Adrenal gland (tissue), 12 donors: ENCODE data around the gene VARS2. TPM values are rescaled to one million over a fixed set of nuclear protein-coding genes. Genes with fewer than 3 reads are reported as not detected.
"Not testable (repeated sequence)": the region's sequence is repeated elsewhere in the genome, so short reads cannot be mapped to it uniquely, and the experiment has no call there.

Experiments
- DNase-seq, 7 donors: peaks; one replicate each; pipeline ENCODE4 v3.0.0-alpha.2; 2019 to 2020
- H3K27ac ChIP-seq, 5 donors: fragments of 200-600 bp; sonication (generic) in 4 of 5; 1 replicate in 3 of 5; 2 replicates in 2 of 5; pipeline versions ENCODE4 v1.5.1 to v1.8.0; 2016 to 2020; ENCODE audit warnings: mild to moderate bottlenecking in 1 of 5
- H3K27me3 ChIP-seq: fragments of 200-600 bp; 2 replicates; pipeline ENCODE4 v1.8.0; 2021
- H3K36me3 ChIP-seq, 2 donors: fragments of 200-600 bp; replicated peaks in 1 of 2; 1 replicate in 1 of 2; 2 replicates in 1 of 2; pipeline versions ENCODE4 v1.5.1 to v1.8.0; 2018 to 2022
- H3K4me1 ChIP-seq, 2 donors: fragments of 200-600 bp; replicated peaks in 1 of 2; 1 replicate in 1 of 2; 2 replicates in 1 of 2; pipeline versions ENCODE4 v1.5.1 to v1.8.0; 2018 to 2021
- H3K4me3 ChIP-seq, 4 donors: fragments of 200-600 bp; sonication (generic) in 3 of 4; one replicate each; pipeline ENCODE4 v1.5.1; 2016 to 2018
- H3K9me3 ChIP-seq, 3 donors: fragments of 200-600 bp; sonication (generic) in 1 of 3; replicated peaks in 1 of 3; 1 replicate in 2 of 3; 2 replicates in 1 of 3; pipeline versions ENCODE4 v1.5.1 to v1.8.0; 2016 to 2021
- POLR2A ChIP-seq, 2 donors: fragments of 450-650 bp; IDR thresholded peaks; one replicate each; pipeline ENCODE4 v1.6.1; 2017; ENCODE audit warnings: antibody characterized with exemption in 2 of 2, mild to moderate bottlenecking in 2 of 2, moderate library complexity in 1 of 2
- WGBS, 4 donors: extraction: QIAGEN DNeasy Blood & Tissue Kit in 2 of 4; methylation state at CpG; one replicate each; pipeline versions ENCODE4 v1.1.5 to v1.1.7; 2013 to 2017; 5-methylcytosine and 5-hydroxymethylcytosine counted together
- intact Hi-C, 2 donors: fragments of 100-400 bp; cut with DNase I; formaldehyde crosslinking; loops; one replicate each; pipeline versions ENCODE4 v1.14.1 to v1.15.0; 2022 to 2023
- polyA plus RNA-seq, 3 donors: library from polyadenylated mRNA; stranded (reverse); fragments of 200-250 nt in 2 of 3; fragments of 350-450 nt in 1 of 3; fragmentation: Illumina TruSeq in 1 of 3; extraction: RNeasy Lipid Tissue Mini Kit (QIAGEN cat#74804) in 1 of 3; gene quantifications; one replicate each; pipeline ENCODE4 v1.2.3, GENCODE V29; 2013 to 2014
- total RNA-seq, 9 donors: library from RNA; depleted of rRNA in 4 of 9; stranded (reverse); fragments of >200 nt in 4 of 9; fragments of 120-200 nt in 1 of 9; fragmentation: NEBNext Ultra II Directional in 1 of 9; extraction: Animal tissue kit (Norgen Biotek cat#: 25700) in 1 of 9; gene quantifications; one replicate each; pipeline versions ENCODE4 v1.1.0 to v1.2.4, GENCODE V29; 2013 to 2023
- TF ChIP-seq, protein P1 (sequence below), 6 experiments: fragments of 450-650 bp in 4 of 6; fragments of 200-600 bp in 2 of 6; sonication (generic) in 1 of 6; IDR thresholded peaks; 1 replicate in 5 of 6; 2 replicates in 1 of 6; pipeline versions ENCODE4 v1.5.1 to v1.8.0; 2016 to 2021; ENCODE audit warnings: antibody characterized with exemption in 6 of 6, mild to moderate bottlenecking in 2 of 6, moderate library complexity in 1 of 6
- donor health status: healthy with polysubstance abuse.
- donor health status: Bipolar disorder and iron deficiency.
- donor health status: DM: yes; HTN: yes; CAD: no.
- donor health status: DM: no; HTN: no; CAD: no.
- donor health status: DM: no; HTN: no; CAD: no.
- donor health status: DM: yes; HTN: yes; CAD: no.

Gene VARS2
- total and polyA plus RNA-seq, 12 donors = 17.1 to 89.6 (median 31.7) TPM

DNA sequence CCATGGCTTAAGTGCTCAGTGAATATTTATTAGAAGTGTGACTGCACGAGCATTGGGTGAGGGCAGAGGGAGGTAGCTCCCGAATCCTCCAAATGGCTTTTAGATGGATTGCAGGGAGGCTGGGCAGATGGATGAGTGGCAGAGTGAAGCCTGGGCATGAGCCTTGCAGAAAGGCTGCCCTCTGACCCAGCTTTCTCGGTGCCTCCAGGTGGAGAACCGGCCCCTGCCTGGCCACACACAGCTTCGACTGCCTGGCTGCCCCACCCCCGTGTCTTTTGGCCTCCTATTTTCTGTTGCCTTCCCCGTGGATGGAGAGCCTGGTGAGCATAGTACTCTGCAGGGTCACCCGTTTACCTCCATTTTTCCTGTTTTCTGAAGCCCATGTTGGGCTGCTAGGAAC, 3.4 kb downstream of the VARS2 start:
- DNase-seq = no peak
- H3K27ac ChIP-seq = no peak overlapping the region
- peaks cover 10 to 24% of the 10 kb centered on the region in 2 donors for H3K4me1 ChIP-seq
- no peaks in the 10 kb centered on the region for H3K9me3 ChIP-seq
- intact Hi-C loops = loop anchor here in 1 of 2 donors (5.0 kb wide), 2 partner anchors 125 to 160 kb away; no protein-coding TSS in a partner anchor
- H3K36me3 ChIP-seq = peaks cover 0 to 60% of the 10 kb centered on the region in 2 donors
- WGBS, 4 donors = 88 to 94% (median 92%) methylated on average over 8 of the region's 8 CpGs
- no peaks in the 10 kb centered on the region for H3K27me3 ChIP-seq
- TF ChIP-seq, protein P1, sequence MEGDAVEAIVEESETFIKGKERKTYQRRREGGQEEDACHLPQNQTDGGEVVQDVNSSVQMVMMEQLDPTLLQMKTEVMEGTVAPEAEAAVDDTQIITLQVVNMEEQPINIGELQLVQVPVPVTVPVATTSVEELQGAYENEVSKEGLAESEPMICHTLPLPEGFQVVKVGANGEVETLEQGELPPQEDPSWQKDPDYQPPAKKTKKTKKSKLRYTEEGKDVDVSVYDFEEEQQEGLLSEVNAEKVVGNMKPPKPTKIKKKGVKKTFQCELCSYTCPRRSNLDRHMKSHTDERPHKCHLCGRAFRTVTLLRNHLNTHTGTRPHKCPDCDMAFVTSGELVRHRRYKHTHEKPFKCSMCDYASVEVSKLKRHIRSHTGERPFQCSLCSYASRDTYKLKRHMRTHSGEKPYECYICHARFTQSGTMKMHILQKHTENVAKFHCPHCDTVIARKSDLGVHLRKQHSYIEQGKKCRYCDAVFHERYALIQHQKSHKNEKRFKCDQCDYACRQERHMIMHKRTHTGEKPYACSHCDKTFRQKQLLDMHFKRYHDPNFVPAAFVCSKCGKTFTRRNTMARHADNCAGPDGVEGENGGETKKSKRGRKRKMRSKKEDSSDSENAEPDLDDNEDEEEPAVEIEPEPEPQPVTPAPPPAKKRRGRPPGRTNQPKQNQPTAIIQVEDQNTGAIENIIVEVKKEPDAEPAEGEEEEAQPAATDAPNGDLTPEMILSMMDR (IDR thresholded peaks at IDR 0.05) = no peak
- no peak for TF ChIP-seq POLR2A (IDR thresholded peaks at IDR 0.05)
- H3K4me3 ChIP-seq = no peak overlapping the region

DNA sequence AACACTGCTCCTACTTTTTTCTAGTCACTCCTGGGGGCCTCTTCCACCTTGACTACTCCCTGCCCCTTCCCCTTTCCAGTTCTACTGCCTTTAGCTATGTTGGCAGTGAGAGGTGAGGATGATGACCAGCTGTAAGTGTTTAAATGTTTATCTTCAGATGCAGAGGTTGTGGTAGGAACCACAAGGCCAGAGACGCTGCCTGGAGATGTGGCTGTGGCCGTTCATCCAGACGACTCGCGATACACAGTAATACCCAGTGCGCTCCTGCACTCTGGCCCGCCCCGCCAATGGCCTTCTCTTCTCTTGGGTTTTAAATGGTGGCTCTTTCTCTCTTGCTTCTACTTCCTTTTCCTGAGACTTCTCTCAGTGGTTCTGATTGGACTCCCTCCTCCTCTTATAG, 4.6 kb downstream of the VARS2 start:
- no peaks in the 10 kb centered on the region for H3K9me3 ChIP-seq
- WGBS, 4 donors = 89 to 98% (median 96%) methylated on average over 8 of the region's 8 CpGs
- TF ChIP-seq, protein P1 (IDR thresholded peaks at IDR 0.05) = no peak
- no peak for TF ChIP-seq POLR2A (IDR thresholded peaks at IDR 0.05)
- no peak overlapping the region for H3K27ac ChIP-seq
- peaks cover 0 to 68% of the 10 kb centered on the region in 2 donors for H3K36me3 ChIP-seq
- intact Hi-C loops = loop anchor here in 1 of 2 donors (5.0 kb wide), 2 partner anchors 124 to 159 kb away; no protein-coding TSS in a partner anchor
- no peak for DNase-seq
- H3K4me3 ChIP-seq = no peak overlapping the region
- peaks cover 10 to 20% of the 10 kb centered on the region in 2 donors for H3K4me1 ChIP-seq
- no peaks in the 10 kb centered on the region for H3K27me3 ChIP-seq

DNA sequence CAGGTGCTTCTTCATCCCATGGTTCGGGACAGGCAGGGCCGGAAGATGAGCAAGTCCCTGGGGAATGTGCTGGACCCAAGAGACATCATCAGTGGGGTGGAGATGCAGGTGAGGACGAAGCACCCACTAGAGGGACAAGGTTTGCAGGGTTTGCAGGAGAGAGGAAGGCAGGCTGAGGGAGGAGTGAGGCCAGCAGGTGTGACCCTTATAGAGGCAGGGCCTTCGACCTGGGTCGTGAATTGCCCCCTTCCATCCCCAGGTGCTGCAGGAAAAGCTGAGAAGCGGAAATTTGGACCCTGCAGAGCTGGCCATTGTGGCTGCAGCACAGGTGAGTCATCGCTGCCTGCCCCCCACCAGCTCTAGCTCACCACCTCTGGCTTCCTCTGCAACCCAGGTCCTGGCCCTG, 8.4 kb downstream of the VARS2 start:
- intact Hi-C loops = loop anchor here in 1 of 2 donors (5.0 kb wide), 1 partner anchor 155 kb away; no protein-coding TSS in a partner anchor
- WGBS, 4 donors = 83 to 96% (median 95%) methylated on average over 3 to 7 of the region's 7 CpGs

GRCh38 chr6:30924040-30924627, 10.1 kb downstream of the VARS2 start:
- DNase-seq, H3K4me1 ChIP-seq, H3K4me3 ChIP-seq, H3K27me3 ChIP-seq, H3K27ac ChIP-seq, H3K9me3 ChIP-seq: not testable (repeated sequence)
- intact Hi-C loops = loop anchor here in 1 of 2 donors (5.0 kb wide), 1 partner anchor 153 kb away; no protein-coding TSS in a partner anchor
- 80 to 91% (median 90%) methylated on average over 1 to 9 of the region's 9 CpGs for WGBS, 4 donors
- peaks cover 0 to 67% of the 10 kb centered on the region in 2 donors for H3K36me3 ChIP-seq

More for the DNA sequence above, 8.4 kb downstream of the VARS2 start:
- no peak overlapping the region for H3K27ac ChIP-seq
- H3K4me3 ChIP-seq = no peak overlapping the region
- H3K27me3 ChIP-seq = no peaks in the 10 kb centered on the region
- no peak for DNase-seq
- TF ChIP-seq, protein P1 (IDR thresholded peaks at IDR 0.05) = no peak
- TF ChIP-seq POLR2A (IDR thresholded peaks at IDR 0.05) = no peak
- H3K36me3 ChIP-seq = peaks cover 0 to 81% of the 10 kb centered on the region in 2 donors
- no peaks in the 10 kb centered on the region for H3K4me1 ChIP-seq
- H3K9me3 ChIP-seq = no peaks in the 10 kb centered on the region

GRCh38 chr6:30926644-30927043, 12.6 kb downstream of the VARS2 start:
- 91 to 95% (median 92%) methylated on average over 4 of the region's 4 CpGs for WGBS, 4 donors
- Histone ChIP-seq H3K9me3 (no peaks in the 10 kb centered on the region), H3K4me3 (no peak overlapping the region), H3K36me3 (peaks cover 0 to 41% of the 10 kb centered on the region in 2 donors), H3K27ac (no peak overlapping the region), H3K4me1 (no peaks in the 10 kb centered on the region), H3K27me3 (no peaks in the 10 kb centered on the region)
- intact Hi-C loops = no loop called here
- no peak for DNase-seq
- TF ChIP-seq, protein P1 (IDR thresholded peaks at IDR 0.05) = no peak

GRCh38 chr6:30927080-30927479, 13.0 kb downstream of the VARS2 start:
- H3K27ac ChIP-seq, H3K27me3 ChIP-seq, H3K4me3 ChIP-seq, intact Hi-C loops, DNase-seq, H3K4me1 ChIP-seq, H3K9me3 ChIP-seq: not testable (repeated sequence)
- H3K36me3 ChIP-seq = peaks cover 0 to 37% of the 10 kb centered on the region in 2 donors
- 94 to 100% (median 95%) methylated on average over 3 of the region's 3 CpGs for WGBS, 4 donors
